HFF-Myc (cell line): ENCODE measurements around the gene FRY.

ENCODE experiments used
- DNase-seq: peaks from one replicate; pipeline ENCODE4 v3.0.0-alpha.2; 2011; ENCODE audit warnings: low read depth; ENCODE audit errors: extremely low read depth
- H3K4me3 ChIP-seq: replicated peaks from 2 replicates; pipeline ENCODE4 v1.5.1; 2011; ENCODE audit warnings: low read depth, mild to moderate bottlenecking, control low read depth, low read length
- CTCF ChIP-seq: IDR thresholded peaks from 2 replicates; pipeline ENCODE4 v1.5.1; 2012; ENCODE audit warnings: mild to moderate bottlenecking, low read depth, low read length, control low read depth; ENCODE audit errors: missing control alignments

Gene FRY

GRCh38 chr13:32134241-32135055, 102.9 kb downstream of the FRY start:
- TF ChIP-seq CTCF: no peak
- H3K4me3 ChIP-seq: no peak overlapping the region
- DNase-seq: no peak

- no peak for TF ChIP-seq CTCF
- H3K4me3 ChIP-seq: no peak overlapping the region
These were observed 103.4 kb downstream of the FRY start for GRCh38 chr13:32135056-32135390.

GRCh38 chr13:32135655-32136054, 104.1 kb downstream of the FRY start:
- peak; percentile 35 for DNase-seq
- H3K4me3 ChIP-seq: no peak overlapping the region
- no peak for TF ChIP-seq CTCF

More at GRCh38 chr13:32135056-32135390, 103.4 kb downstream of the FRY start:
- DNase-seq: no peak

GRCh38 chr13:32136061-32136460, 104.5 kb downstream of the FRY start:
- no peak for DNase-seq
- no peak for TF ChIP-seq CTCF
- no peak overlapping the region for H3K4me3 ChIP-seq

GRCh38 chr13:32136716-32137115, 105.1 kb downstream of the FRY start:
- no peak overlapping the region for H3K4me3 ChIP-seq
- no peak for DNase-seq
- TF ChIP-seq CTCF: no peak

GRCh38 chr13:32139251-32139650, 107.7 kb downstream of the FRY start:
- H3K4me3 ChIP-seq: no peak overlapping the region
- no peak for DNase-seq
- TF ChIP-seq CTCF: no peak

GRCh38 chr13:32140109-32140508, 108.5 kb downstream of the FRY start:
- TF ChIP-seq CTCF: no peak
- no peak overlapping the region for H3K4me3 ChIP-seq
- DNase-seq: no peak
